ENCODE data around the gene MRPS34.
"Not testable (repeated sequence)": the region's sequence is repeated elsewhere in the genome, so short reads cannot be mapped to it uniquely, and the experiment has no call there.

MRPS34 gene

GRCh38 chr16:1746693-1747195, 26.2 kb downstream of the MRPS34 start:
- H3K4me1 Mint-ChIP-seq, result no peaks in the 10 kb centered on the region
- peaks cover 14% of the 10 kb centered on the region for H3K36me3 Mint-ChIP-seq
- H3K4me3 Mint-ChIP-seq, result no peak overlapping the region
- H3K9me3 Mint-ChIP-seq, result no peaks in the 10 kb centered on the region
- CTCF ChIA-PET, result interaction anchor here (1.2 kb wide), 1 partner anchor 22 kb away, joined by 3 read pairs; no protein-coding TSS in a partner anchor
- no peaks in the 10 kb centered on the region for H3K27me3 Mint-ChIP-seq
- no peak for DNase-seq
- H3K27ac Mint-ChIP-seq, result no peak overlapping the region

- no peak overlapping the region for H3K4me3 Mint-ChIP-seq
- H3K9me3 Mint-ChIP-seq, result no peaks in the 10 kb centered on the region
- H3K4me1 Mint-ChIP-seq, result no peaks in the 10 kb centered on the region
- no peak for DNase-seq
- CTCF ChIA-PET, result interaction anchor here (1.2 kb wide), 1 partner anchor 21 kb away, joined by 3 read pairs; no protein-coding TSS in a partner anchor
- H3K36me3 Mint-ChIP-seq, result peaks cover 12% of the 10 kb centered on the region
- no peak overlapping the region for H3K27ac Mint-ChIP-seq
- H3K27me3 Mint-ChIP-seq, result no peaks in the 10 kb centered on the region
Observed at GRCh38 chr16:1745900-1746692, 26.8 kb downstream of the MRPS34 start.

- H3K9me3 Mint-ChIP-seq, result no peaks in the 10 kb centered on the region
- no peak overlapping the region for H3K4me3 Mint-ChIP-seq
- H3K27me3 Mint-ChIP-seq, result no peaks in the 10 kb centered on the region
- no peak for DNase-seq
- peaks cover 12% of the 10 kb centered on the region for H3K36me3 Mint-ChIP-seq
- H3K4me1 Mint-ChIP-seq, result no peaks in the 10 kb centered on the region
- CTCF ChIA-PET, result interaction anchor here (1.2 kb wide), 1 partner anchor 21 kb away, joined by 3 read pairs; no protein-coding TSS in a partner anchor
- H3K27ac Mint-ChIP-seq, result no peak overlapping the region
Observed at GRCh38 chr16:1745181-1745899, 27.6 kb downstream of the MRPS34 start.

- peaks cover 12% of the 10 kb centered on the region for H3K36me3 Mint-ChIP-seq
- H3K4me3 Mint-ChIP-seq, result no peak overlapping the region
- no peaks in the 10 kb centered on the region for H3K4me1 Mint-ChIP-seq
- no peak for DNase-seq
- CTCF ChIA-PET, result no interaction called here
- H3K27me3 Mint-ChIP-seq, result no peaks in the 10 kb centered on the region
- H3K9me3 Mint-ChIP-seq, result no peaks in the 10 kb centered on the region
- H3K27ac Mint-ChIP-seq, result no peak overlapping the region
Observed at GRCh38 chr16:1744338-1744840, 28.5 kb downstream of the MRPS34 start.

- CTCF ChIA-PET, result interaction anchor here (0.6 kb wide), 1 partner anchor 937 kb away, joined by 3 read pairs; no protein-coding TSS in a partner anchor
- no peak for DNase-seq
- Mint-ChIP-seq H3K9me3 (no peaks in the 10 kb centered on the region), H3K4me3 (no peak overlapping the region), H3K27ac (no peak overlapping the region), H3K36me3 (peaks cover 8% of the 10 kb centered on the region), H3K27me3 (no peaks in the 10 kb centered on the region), H3K4me1 (no peaks in the 10 kb centered on the region)
Observed at GRCh38 chr16:1743376-1744337, 29.3 kb downstream of the MRPS34 start.

GRCh38 chr16:1741553-1742165, 31.3 kb downstream of the MRPS34 start:
- no peak for DNase-seq
- no peak overlapping the region for H3K27ac Mint-ChIP-seq
- H3K36me3 Mint-ChIP-seq, result peaks cover 6% of the 10 kb centered on the region
- H3K27me3 Mint-ChIP-seq, result no peaks in the 10 kb centered on the region
- no peaks in the 10 kb centered on the region for H3K4me1 Mint-ChIP-seq
- H3K4me3 Mint-ChIP-seq, result no peak overlapping the region
- CTCF ChIA-PET, result no interaction called here
- no peaks in the 10 kb centered on the region for H3K9me3 Mint-ChIP-seq

- Mint-ChIP-seq H3K4me3 (no peak overlapping the region), H3K27me3 (no peaks in the 10 kb centered on the region), H3K4me1 (no peaks in the 10 kb centered on the region), H3K27ac (no peak overlapping the region), H3K36me3 (peaks cover 6% of the 10 kb centered on the region), H3K9me3 (no peaks in the 10 kb centered on the region)
- CTCF ChIA-PET, result no interaction called here
- DNase-seq, result no peak
Observed at GRCh38 chr16:1740781-1741490, 32.0 kb downstream of the MRPS34 start.

GRCh38 chr16:1740234-1740633, 32.7 kb downstream of the MRPS34 start:
- Mint-ChIP-seq H3K4me1 (no peaks in the 10 kb centered on the region), H3K36me3 (peaks cover 6% of the 10 kb centered on the region), H3K9me3 (no peaks in the 10 kb centered on the region), H3K27me3 (no peaks in the 10 kb centered on the region), H3K4me3 (no peak overlapping the region), H3K27ac (no peak overlapping the region)
- no peak for DNase-seq
- CTCF ChIA-PET, result no interaction called here

GRCh38 chr16:1734816-1735215, 38.1 kb downstream of the MRPS34 start:
- no peak overlapping the region for H3K4me3 Mint-ChIP-seq
- no peak overlapping the region for H3K27ac Mint-ChIP-seq
- no peaks in the 10 kb centered on the region for H3K27me3 Mint-ChIP-seq
- peaks cover 5% of the 10 kb centered on the region for H3K36me3 Mint-ChIP-seq
- H3K4me1 Mint-ChIP-seq, result no peaks in the 10 kb centered on the region
- DNase-seq, result no peak
- no peaks in the 10 kb centered on the region for H3K9me3 Mint-ChIP-seq
- CTCF ChIA-PET, result no interaction called here

- Mint-ChIP-seq H3K4me3 (no peak overlapping the region), H3K4me1 (no peaks in the 10 kb centered on the region), H3K36me3 (peaks cover 5% of the 10 kb centered on the region), H3K9me3 (no peaks in the 10 kb centered on the region), H3K27ac (no peak overlapping the region), H3K27me3 (no peaks in the 10 kb centered on the region)
- CTCF ChIA-PET, result no interaction called here
- no peak for DNase-seq
Observed at GRCh38 chr16:1734123-1734522, 38.8 kb downstream of the MRPS34 start.

- H3K4me1 Mint-ChIP-seq, H3K27ac Mint-ChIP-seq, DNase-seq, H3K9me3 Mint-ChIP-seq, H3K4me3 Mint-ChIP-seq, H3K27me3 Mint-ChIP-seq: not testable (repeated sequence)
- peaks cover 12% of the 10 kb centered on the region for H3K36me3 Mint-ChIP-seq
- CTCF ChIA-PET, result interaction anchor here (1.5 kb wide), 1 partner anchor 17 kb away, joined by 3 read pairs; no protein-coding TSS in a partner anchor
Observed at GRCh38 chr16:1732551-1732987, 40.4 kb downstream of the MRPS34 start.

- Mint-ChIP-seq H3K27me3 (no peaks in the 10 kb centered on the region), H3K27ac (no peak overlapping the region), H3K9me3 (no peaks in the 10 kb centered on the region), H3K4me3 (no peak overlapping the region), H3K36me3 (peaks cover 17% of the 10 kb centered on the region), H3K4me1 (no peaks in the 10 kb centered on the region)
- no peak for DNase-seq
- CTCF ChIA-PET, result interaction anchor here (1.5 kb wide), 1 partner anchor 17 kb away, joined by 3 read pairs; no protein-coding TSS in a partner anchor
Observed at GRCh38 chr16:1732071-1732470, 40.9 kb downstream of the MRPS34 start.

- no peak overlapping the region for H3K27ac Mint-ChIP-seq
- H3K9me3 Mint-ChIP-seq, result no peaks in the 10 kb centered on the region
- no peaks in the 10 kb centered on the region for H3K4me1 Mint-ChIP-seq
- CTCF ChIA-PET, result interaction anchor here (1.5 kb wide), 1 partner anchor 16 kb away, joined by 3 read pairs; no protein-coding TSS in a partner anchor
- H3K36me3 Mint-ChIP-seq, result peaks cover 19% of the 10 kb centered on the region
- no peak for DNase-seq
- H3K4me3 Mint-ChIP-seq, result no peak overlapping the region
- no peaks in the 10 kb centered on the region for H3K27me3 Mint-ChIP-seq
Observed at GRCh38 chr16:1731603-1732002, 41.3 kb downstream of the MRPS34 start.

All from activated naive CD4-positive, alpha-beta T cell treated with anti-CD3 and anti-CD28 coated beads, Interleukin-2, amount 10 ng/mL, durations not matched to agents 7 days and 5 days (primary cell).